ENCODE measurements around the gene INSC.

INSC gene

DNA sequence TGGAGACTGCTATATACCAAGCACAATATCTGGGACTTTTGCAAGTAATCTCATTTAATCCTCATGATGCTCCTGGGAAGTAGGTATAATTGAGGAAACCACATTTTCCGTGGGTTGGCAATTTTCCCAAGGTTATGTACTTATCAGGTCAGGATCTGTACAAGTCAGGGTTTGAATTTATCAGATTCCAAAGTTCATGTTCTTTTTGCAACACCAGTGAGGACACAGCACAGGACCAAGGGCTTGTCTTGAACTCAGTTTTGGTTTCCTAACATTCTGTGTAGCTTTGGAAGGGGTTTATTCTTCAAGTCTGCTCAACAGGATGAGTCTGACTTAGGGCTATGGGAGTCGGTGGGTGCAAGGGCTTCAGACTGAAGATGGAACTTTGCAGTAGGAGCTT lies 30.4 kb downstream of the INSC start:
- TF ChIP-seq ZNF560 (tag by site-specific recombination; IDR thresholded peaks at IDR 0.05; ENCODE audit: borderline replicate concordance) = no peak
- no peak for TF ChIP-seq ZSCAN23 (tag by site-specific recombination; IDR thresholded peaks at IDR 0.05)
- TF ChIP-seq, protein P1, sequence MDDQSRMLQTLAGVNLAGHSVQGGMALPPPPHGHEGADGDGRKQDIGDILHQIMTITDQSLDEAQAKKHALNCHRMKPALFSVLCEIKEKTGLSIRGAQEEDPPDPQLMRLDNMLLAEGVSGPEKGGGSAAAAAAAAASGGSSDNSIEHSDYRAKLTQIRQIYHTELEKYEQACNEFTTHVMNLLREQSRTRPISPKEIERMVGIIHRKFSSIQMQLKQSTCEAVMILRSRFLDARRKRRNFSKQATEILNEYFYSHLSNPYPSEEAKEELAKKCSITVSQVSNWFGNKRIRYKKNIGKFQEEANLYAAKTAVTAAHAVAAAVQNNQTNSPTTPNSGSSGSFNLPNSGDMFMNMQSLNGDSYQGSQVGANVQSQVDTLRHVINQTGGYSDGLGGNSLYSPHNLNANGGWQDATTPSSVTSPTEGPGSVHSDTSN (CRISPR knock-in tag; IDR thresholded peaks at IDR 0.05) = no peak
- no peak for TF ChIP-seq ZNF488 (tag by site-specific recombination; IDR thresholded peaks at IDR 0.05)
- no peak for TF ChIP-seq REPIN1 (tag by site-specific recombination; IDR thresholded peaks at IDR 0.05; ENCODE audit: low read depth)
- TF ChIP-seq, protein P2, sequence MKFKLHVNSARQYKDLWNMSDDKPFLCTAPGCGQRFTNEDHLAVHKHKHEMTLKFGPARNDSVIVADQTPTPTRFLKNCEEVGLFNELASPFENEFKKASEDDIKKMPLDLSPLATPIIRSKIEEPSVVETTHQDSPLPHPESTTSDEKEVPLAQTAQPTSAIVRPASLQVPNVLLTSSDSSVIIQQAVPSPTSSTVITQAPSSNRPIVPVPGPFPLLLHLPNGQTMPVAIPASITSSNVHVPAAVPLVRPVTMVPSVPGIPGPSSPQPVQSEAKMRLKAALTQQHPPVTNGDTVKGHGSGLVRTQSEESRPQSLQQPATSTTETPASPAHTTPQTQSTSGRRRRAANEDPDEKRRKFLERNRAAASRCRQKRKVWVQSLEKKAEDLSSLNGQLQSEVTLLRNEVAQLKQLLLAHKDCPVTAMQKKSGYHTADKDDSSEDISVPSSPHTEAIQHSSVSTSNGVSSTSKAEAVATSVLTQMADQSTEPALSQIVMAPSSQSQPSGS (tag by site-specific recombination; IDR thresholded peaks at IDR 0.05; ENCODE audit: low read depth) = no peak
- TF ChIP-seq, protein P3, sequence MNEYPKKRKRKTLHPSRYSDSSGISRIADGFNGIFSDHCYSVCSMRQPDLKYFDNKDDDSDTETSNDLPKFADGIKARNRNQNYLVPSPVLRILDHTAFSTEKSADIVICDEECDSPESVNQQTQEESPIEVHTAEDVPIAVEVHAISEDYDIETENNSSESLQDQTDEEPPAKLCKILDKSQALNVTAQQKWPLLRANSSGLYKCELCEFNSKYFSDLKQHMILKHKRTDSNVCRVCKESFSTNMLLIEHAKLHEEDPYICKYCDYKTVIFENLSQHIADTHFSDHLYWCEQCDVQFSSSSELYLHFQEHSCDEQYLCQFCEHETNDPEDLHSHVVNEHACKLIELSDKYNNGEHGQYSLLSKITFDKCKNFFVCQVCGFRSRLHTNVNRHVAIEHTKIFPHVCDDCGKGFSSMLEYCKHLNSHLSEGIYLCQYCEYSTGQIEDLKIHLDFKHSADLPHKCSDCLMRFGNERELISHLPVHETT (tag by site-specific recombination; IDR thresholded peaks at IDR 0.05) = no peak
- no peak for TF ChIP-seq FEZF1 (tag by site-specific recombination; IDR thresholded peaks at IDR 0.05)
- no peak for TF ChIP-seq ZNF169 (tag by site-specific recombination; IDR thresholded peaks at IDR 0.05)
- Histone ChIP-seq H3K4me1 (ENCODE audit: control insufficient read depth, insufficient read depth, low read length) (no peaks in the 10 kb centered on the region), H3K9me3 (ENCODE audit: control insufficient read depth, insufficient read depth, low read depth, low read length) (no peaks in the 10 kb centered on the region), H3K36me3 (ENCODE audit: control insufficient read depth in 2 of 2, insufficient read depth in 1 of 2, low read length in 2 of 2) (no peaks in the 10 kb centered on the region), H3K27ac (ENCODE audit: extremely low read depth, low read depth, low read length) (no peak overlapping the region), H3K4me3 (ENCODE audit: low read depth, low read length) (no peak overlapping the region)
- CTCF ChIA-PET = interaction anchor here (0.8 to 2.0 kb wide), 3 partner anchors 15 to 139 kb away, joined by 3 to 7 read pairs (median 3); no protein-coding TSS in a partner anchor
- POLR2A ChIA-PET = no interaction called here

DNA sequence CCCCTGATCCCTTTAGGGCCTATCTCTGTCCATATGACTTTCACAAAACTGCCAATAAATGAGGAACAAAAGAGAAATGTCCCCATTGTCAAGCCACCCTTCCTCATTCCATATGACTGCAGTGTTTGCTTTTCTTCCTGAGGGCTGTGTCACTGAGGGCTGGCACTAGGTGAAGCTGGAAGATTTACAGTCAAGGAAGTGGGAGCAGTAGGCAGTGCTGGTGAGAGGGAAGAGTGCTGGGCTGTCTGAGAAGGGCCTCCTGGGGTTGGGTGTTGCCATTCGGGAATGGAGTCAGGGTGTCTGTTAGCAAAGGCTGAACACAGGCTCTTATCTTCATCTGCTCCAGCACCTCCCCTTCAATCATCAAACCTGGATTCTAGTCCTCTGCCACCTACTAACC lies 30.9 kb downstream of the INSC start:
- POLR2A ChIA-PET = no interaction called here
- Histone ChIP-seq H3K4me3 (ENCODE audit: low read depth, low read length) (no peak overlapping the region), H3K27ac (ENCODE audit: extremely low read depth, low read depth, low read length) (no peak overlapping the region), H3K36me3 (ENCODE audit: control insufficient read depth in 2 of 2, insufficient read depth in 1 of 2, low read length in 2 of 2) (no peaks in the 10 kb centered on the region), H3K4me1 (ENCODE audit: control insufficient read depth, insufficient read depth, low read length) (no peaks in the 10 kb centered on the region), H3K9me3 (ENCODE audit: control insufficient read depth, insufficient read depth, low read depth, low read length) (no peaks in the 10 kb centered on the region)
- CTCF ChIA-PET = interaction anchor here (0.7 to 2.0 kb wide), 2 partner anchors 14 to 69 kb away, joined by 3 to 7 read pairs; no protein-coding TSS in a partner anchor
- TF ChIP-seq ZNF660 (tag by site-specific recombination; IDR thresholded peaks at IDR 0.05) (no peak), ZNF23 (tag by site-specific recombination; IDR thresholded peaks at IDR 0.05; ENCODE audit: borderline replicate concordance) (no peak), HOXD13 (CRISPR knock-in tag; IDR thresholded peaks at IDR 0.05; ENCODE audit: borderline replicate concordance) (no peak), ZBTB48 (tag by site-specific recombination; IDR thresholded peaks at IDR 0.05) (no peak), ZNF785 (tag by site-specific recombination; IDR thresholded peaks at IDR 0.05) (no peak), ZNF416 (tag by site-specific recombination; IDR thresholded peaks at IDR 0.05) (no peak), ZNF560 (tag by site-specific recombination; IDR thresholded peaks at IDR 0.05; ENCODE audit: borderline replicate concordance) (no peak), ZNF133 (tag by site-specific recombination; IDR thresholded peaks at IDR 0.05) (no peak), SCRT1 (tag by site-specific recombination; IDR thresholded peaks at IDR 0.05; ENCODE audit: borderline replicate concordance) (no peak), ZNF513 (tag by site-specific recombination; IDR thresholded peaks at IDR 0.05) (no peak), ZNF677 (tag by site-specific recombination; IDR thresholded peaks at IDR 0.05) (no peak)

All from HEK293 (cell line).